HG03103 (cell line): Measurements from ENCODE around the gene SORBS1.

Source experiments
- ATAC-seq: cut with Tn5 transposase; IDR thresholded peaks from one replicate; pipeline ENCODE4 v1.9.1; 2021; ENCODE audit warnings: low read depth; ENCODE audit not compliant: unreplicated experiment

SORBS1 gene

GRCh38 chr10:95561177-95561863 is at the start of gene SORBS1:
Gene SORBS1 (minus strand): TSS chr10:95561371. CDS start chr10:95441135, 120,236 bp downstream.
- peak; percentile 99 for ATAC-seq

GRCh38 chr10:95610727-95611126 is 49.6 kb upstream of the SORBS1 start:
- no peak for ATAC-seq

- no peak for ATAC-seq
Measured at GRCh38 chr10:95606922-95607321, 45.8 kb upstream of the SORBS1 start.

GRCh38 chr10:95605163-95605562 is 44.0 kb upstream of the SORBS1 start:
- no peak for ATAC-seq

- no peak for ATAC-seq
Measured at GRCh38 chr10:95604630-95605029, 43.5 kb upstream of the SORBS1 start.

GRCh38 chr10:95602382-95602781 is 41.2 kb upstream of the SORBS1 start:
- ATAC-seq, result no peak

DNA sequence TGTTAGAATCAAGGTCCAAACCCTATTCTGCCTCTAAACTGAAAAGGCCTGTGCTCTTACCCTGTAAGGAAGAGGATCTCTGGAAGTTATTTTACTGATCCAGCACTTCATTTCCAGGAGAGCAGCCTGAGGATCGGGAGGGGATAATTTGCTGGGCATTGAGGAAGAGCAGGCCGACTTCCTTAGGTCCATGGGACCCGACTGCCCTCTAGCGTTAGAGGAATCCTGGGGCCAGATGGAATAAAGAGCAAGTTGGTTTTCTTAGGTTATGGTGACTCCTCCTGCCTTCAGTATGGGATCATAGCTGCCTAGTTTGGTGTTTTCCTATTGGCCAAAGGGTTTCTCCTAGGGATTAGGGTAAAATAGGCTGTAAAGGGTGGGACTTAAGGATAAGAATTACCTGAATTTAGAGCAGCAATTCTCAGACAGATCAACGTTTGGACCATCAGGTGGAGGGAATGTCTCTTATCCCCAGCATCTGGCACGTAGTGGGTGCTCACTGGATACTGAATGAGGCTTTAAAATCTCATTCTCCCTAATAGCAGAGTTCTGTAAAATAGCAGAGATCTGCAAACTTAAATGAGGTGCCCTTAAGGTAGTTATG is 40.0 kb upstream of the SORBS1 start:
- peak; percentile 58 for ATAC-seq

DNA sequence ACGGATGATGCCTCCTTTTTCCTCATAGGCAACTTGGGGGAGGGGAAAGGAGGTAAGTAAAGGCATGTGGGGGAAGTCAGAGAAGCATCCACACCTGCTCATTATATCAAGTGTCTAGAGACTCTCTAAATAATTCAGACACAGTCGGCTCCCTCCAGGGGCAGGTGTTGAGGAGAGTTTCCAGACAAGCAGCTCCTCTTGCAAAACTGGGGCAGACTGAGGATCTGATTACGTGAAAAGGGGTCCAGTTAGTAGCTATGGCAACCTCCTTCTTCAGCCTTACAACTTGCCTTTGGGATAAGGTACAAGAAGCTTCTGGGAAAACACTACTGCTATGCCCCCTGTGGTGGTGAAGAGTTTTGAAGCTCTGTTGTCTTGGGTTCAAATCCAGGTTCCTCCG is 39.0 kb upstream of the SORBS1 start:
- ATAC-seq, result no peak

- ATAC-seq, result no peak
Measured at GRCh38 chr10:95597788-95598187, 36.6 kb upstream of the SORBS1 start.

DNA sequence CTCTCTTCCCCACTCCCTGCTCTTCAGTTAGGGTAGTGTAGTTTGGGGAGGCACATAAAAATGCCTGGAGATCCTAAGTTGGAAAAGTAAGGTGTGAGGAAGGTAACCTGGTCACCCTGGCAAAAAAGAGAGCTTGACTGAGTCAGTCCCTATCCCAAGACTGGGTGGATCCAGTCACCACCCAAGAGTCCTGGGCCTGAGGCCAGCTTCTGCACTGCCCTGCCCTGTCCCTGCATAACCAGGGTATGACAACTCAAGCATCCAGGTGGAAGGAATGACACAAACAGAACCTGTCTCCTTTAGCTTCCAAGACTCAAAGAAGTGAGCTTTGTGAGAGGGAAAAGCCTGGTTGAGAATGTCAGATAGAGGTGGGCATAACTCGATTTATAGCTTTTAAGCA is 26.9 kb upstream of the SORBS1 start:
- ATAC-seq, result no peak

- ATAC-seq, result no peak
Measured at GRCh38 chr10:95579835-95580535, 18.8 kb upstream of the SORBS1 start.

- ATAC-seq, result no peak
Measured at GRCh38 chr10:95579292-95579691, 18.1 kb upstream of the SORBS1 start.

DNA sequence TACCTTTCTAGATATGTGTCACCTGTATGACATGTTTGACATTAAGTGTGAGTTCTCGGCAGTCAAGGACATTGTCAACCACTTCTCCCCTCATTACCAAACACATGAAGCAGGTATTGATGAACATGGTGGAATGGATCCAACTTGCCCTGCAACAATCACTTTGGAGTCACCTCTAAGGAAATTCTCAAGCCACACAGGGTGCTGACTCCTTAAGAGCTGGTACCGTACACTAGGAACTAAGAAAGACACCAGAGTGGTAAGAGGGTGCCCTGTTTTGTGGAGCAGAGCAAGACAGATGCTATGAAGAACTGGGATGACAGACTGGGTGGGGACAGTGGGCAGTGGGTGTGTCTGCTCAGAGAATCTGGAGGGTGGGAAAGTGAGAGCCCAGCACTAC is 17.4 kb upstream of the SORBS1 start:
- ATAC-seq, result no peak

GRCh38 chr10:95574649-95575365 is 13.6 kb upstream of the SORBS1 start:
- ATAC-seq, result no peak

DNA sequence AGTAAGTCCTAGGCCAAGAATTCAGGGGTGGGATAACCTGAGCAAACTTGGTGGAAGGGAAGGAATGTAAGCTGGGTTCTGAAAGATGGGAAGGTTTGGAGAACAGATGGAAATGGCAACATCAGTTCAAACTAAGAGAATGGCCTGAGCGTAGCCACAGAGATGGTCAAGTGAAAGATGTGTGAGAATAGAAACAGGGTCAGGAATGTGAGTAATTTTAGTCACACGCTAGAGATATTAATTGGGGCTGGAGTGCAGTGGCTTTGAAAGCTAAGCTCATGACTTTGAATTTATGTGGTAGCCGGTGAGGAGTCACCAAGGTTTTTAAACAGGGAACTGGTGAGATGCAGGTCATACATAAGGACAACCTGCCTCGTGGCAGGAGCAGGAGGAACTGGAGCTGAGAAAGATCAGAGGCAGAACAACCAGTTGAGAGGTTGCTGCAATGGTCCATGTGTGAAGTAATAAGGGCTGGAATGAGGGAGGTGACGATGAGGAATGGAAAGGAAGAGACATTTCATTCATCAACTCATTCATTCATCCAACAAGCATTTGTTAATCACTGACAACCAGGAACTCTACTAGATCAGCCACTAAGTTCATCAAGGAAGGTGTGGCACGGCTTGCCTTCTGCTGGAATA is 12.9 kb upstream of the SORBS1 start:
- no peak for ATAC-seq

- ATAC-seq, result no peak
Measured at GRCh38 chr10:95573527-95573926, 12.4 kb upstream of the SORBS1 start.

DNA sequence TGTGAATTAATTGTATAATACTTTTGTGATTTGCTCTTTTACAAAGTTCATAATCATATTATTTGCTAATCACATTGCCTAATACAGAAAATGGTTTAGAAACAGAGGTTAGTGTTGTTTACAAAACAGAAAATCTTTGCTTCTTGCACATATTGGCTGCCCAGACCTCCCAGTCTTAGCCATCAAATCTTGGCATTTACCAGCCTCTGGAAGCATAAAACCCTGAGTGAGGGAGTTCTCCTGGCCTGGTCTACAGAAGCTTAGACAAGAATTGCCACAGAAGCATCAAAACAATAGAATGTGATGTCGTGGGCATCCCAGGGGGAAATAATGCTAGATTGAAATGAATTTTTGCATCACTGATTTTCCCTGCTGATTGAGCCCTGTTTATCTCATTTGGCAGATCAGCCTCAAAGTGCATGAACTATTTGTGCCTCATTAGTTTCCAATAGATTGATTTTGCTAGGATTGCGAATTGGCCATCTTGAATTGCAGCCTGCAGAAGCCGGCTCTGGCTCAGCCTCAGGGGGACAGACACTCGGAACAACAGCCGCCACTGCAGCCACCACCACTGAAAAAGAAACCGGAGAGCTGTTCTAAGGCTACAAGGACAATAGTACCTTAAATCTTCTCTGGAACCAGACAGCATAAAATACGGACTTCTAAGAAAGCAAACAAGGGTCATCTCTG is 11.1 kb upstream of the SORBS1 start:
- no peak for ATAC-seq

GRCh38 chr10:95571390-95571789 is 10.2 kb upstream of the SORBS1 start:
- ATAC-seq, result no peak

DNA sequence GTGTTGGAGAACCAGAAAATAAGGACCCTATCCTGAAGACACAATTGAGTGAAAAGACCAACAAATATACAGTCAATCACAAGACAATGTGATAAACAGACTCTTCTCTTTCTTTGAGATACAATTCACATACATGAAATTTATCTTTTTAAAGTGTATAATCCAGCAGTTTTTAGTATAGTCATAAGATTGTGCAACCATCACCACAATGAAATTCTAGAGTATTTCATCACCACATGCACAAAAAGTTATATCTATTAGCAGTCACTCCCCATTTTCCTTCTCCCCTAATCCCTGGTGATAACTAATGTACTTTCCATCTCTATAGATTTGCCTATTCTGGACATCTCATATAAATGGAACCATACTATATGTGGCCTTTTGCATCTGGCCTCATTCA is 8.2 kb upstream of the SORBS1 start:
- ATAC-seq, result no peak
